ENCODE data around the gene RCAN3. TPM values are rescaled to one million over a fixed set of nuclear protein-coding genes. Genes with fewer than 3 reads are reported as not detected.
A peak's percentile ranks its signal among the peaks of the same experiment; 100 is the strongest.

RCAN3 gene
- total and polyA plus RNA-seq, 2 experiments from 2014 or later: 6.2 to 10.1 TPM

- Histone ChIP-seq H3K79me2 (no peaks in the 10 kb centered on the region), H3K36me3 (replicated peaks; ENCODE audit: insufficient read depth, low read depth) (no peaks in the 10 kb centered on the region), H3K4me1 (ENCODE audit: insufficient read depth) (peaks cover 23% of the 10 kb centered on the region), H4K20me1 (ENCODE audit: insufficient read depth, poor library complexity, severe bottlenecking) (no peaks in the 10 kb centered on the region), H3K9me2 (replicated peaks; ENCODE audit: insufficient read depth) (no peaks in the 10 kb centered on the region), H2AFZ (no peak overlapping the region), H3K4me3 (no peak overlapping the region), H3K4me2 (peak overlapping the region; percentile 93), H3K27me3 (peaks cover 6% of the 10 kb centered on the region), H3K27ac (no peak overlapping the region), H3K9me3 (ENCODE audit: low read depth) (no peaks in the 10 kb centered on the region)
- no peak for TF ChIP-seq EZH2phosphoT487 (IDR thresholded peaks at IDR 0.05; ENCODE audit: low read depth, severe bottlenecking, unreplicated experiment)
- no peak for TF ChIP-seq EZH2 (IDR thresholded peaks at IDR 0.05; ENCODE audit: borderline replicate concordance)
- TF ChIP-seq CTCF (IDR thresholded peaks at IDR 0.05; ENCODE audit: poor library complexity): no peak
- DNase-seq (ENCODE audit: low spot score): no peak
- WGBS (ENCODE audit: low lambda C conversion rate, missing lambda C conversion rate): 97% methylated on average over 4 of the region's 4 CpGs
Measured at GRCh38 chr1:24554714-24555113, 52.1 kb downstream of the RCAN3 start.

GRCh38 chr1:24555591-24556413, 53.2 kb downstream of the RCAN3 start, which contains the start of gene NCMAP:
TSS of gene NCMAP (plus strand) at chr1:24556087. CDS start at chr1:24595431, 39,344 bp downstream.
- no peaks in the 10 kb centered on the region for H3K79me2 ChIP-seq
- 5% methylated on average over 26 of the region's 61 CpGs for WGBS (ENCODE audit: low lambda C conversion rate, missing lambda C conversion rate)
- peaks cover 23% of the 10 kb centered on the region for H3K4me1 ChIP-seq (ENCODE audit: insufficient read depth)
- H3K27me3 ChIP-seq: peaks cover 6% of the 10 kb centered on the region
- TF ChIP-seq EZH2phosphoT487 (IDR thresholded peaks at IDR 0.05; ENCODE audit: low read depth, severe bottlenecking, unreplicated experiment): no peak
- TF ChIP-seq CTCF (IDR thresholded peaks at IDR 0.05; ENCODE audit: poor library complexity): peak; percentile 36
- peak; percentile 12 for TF ChIP-seq EZH2 (IDR thresholded peaks at IDR 0.05; ENCODE audit: borderline replicate concordance)
- peak; percentile 83 for DNase-seq (ENCODE audit: low spot score)
- no peaks in the 10 kb centered on the region for H3K9me3 ChIP-seq (ENCODE audit: low read depth)
- no peaks in the 10 kb centered on the region for H4K20me1 ChIP-seq (ENCODE audit: insufficient read depth, poor library complexity, severe bottlenecking)
- H3K4me3 ChIP-seq: peak within 1 kb of the TSS; percentile 16
- no peaks in the 10 kb centered on the region for H3K9me2 ChIP-seq (replicated peaks; ENCODE audit: insufficient read depth)
- peak within 1 kb of the TSS; percentile 93 for H3K4me2 ChIP-seq
- no peaks in the 10 kb centered on the region for H3K36me3 ChIP-seq (replicated peaks; ENCODE audit: insufficient read depth, low read depth)
- H2AFZ ChIP-seq: peak within 1 kb of the TSS; percentile 59
- H3K27ac ChIP-seq: peak within 1 kb of the TSS; percentile 67

- no peaks in the 10 kb centered on the region for H4K20me1 ChIP-seq (ENCODE audit: insufficient read depth, poor library complexity, severe bottlenecking)
- TF ChIP-seq CTCF (IDR thresholded peaks at IDR 0.05; ENCODE audit: poor library complexity) (no peak), EZH2phosphoT487 (IDR thresholded peaks at IDR 0.05; ENCODE audit: low read depth, severe bottlenecking, unreplicated experiment) (no peak), EZH2 (IDR thresholded peaks at IDR 0.05; ENCODE audit: borderline replicate concordance) (no peak)
- no peak overlapping the region for H2AFZ ChIP-seq
- H3K79me2 ChIP-seq: no peaks in the 10 kb centered on the region
- H3K4me1 ChIP-seq (ENCODE audit: insufficient read depth): peaks cover 21% of the 10 kb centered on the region
- peaks cover 6% of the 10 kb centered on the region for H3K27me3 ChIP-seq
- WGBS (ENCODE audit: low lambda C conversion rate, missing lambda C conversion rate): 74% methylated on average over 14 of the region's 19 CpGs
- no peaks in the 10 kb centered on the region for H3K36me3 ChIP-seq (replicated peaks; ENCODE audit: insufficient read depth, low read depth)
- H3K4me2 ChIP-seq: peak overlapping the region; percentile 93
- peak overlapping the region; percentile 67 for H3K27ac ChIP-seq
- no peaks in the 10 kb centered on the region for H3K9me2 ChIP-seq (replicated peaks; ENCODE audit: insufficient read depth)
- no peaks in the 10 kb centered on the region for H3K9me3 ChIP-seq (ENCODE audit: low read depth)
- no peak for DNase-seq (ENCODE audit: low spot score)
- peak overlapping the region; percentile 16 for H3K4me3 ChIP-seq
Measured at GRCh38 chr1:24556414-24556795, 53.8 kb downstream of the RCAN3 start.
